NCI-H460 (cell line): ENCODE results near the gene SUV39H2. TPM values are rescaled to one million over a fixed set of nuclear protein-coding genes. Genes with fewer than 3 reads are reported as not detected.
"Not testable (repeated sequence)": the region's sequence is repeated elsewhere in the genome, so short reads cannot be mapped to it uniquely, and the experiment has no call there.

Experiments
- DNase-seq: peaks from one replicate; pipeline ENCODE4 v3.0.0-alpha.2; 2016; ENCODE audit warnings: low read depth; ENCODE audit errors: extremely low read depth
- total RNA-seq: library from RNA; depleted of rRNA; stranded (reverse); fragments of >200 nt; shearing (Covaris generic); gene quantifications from 2 replicates; pipeline ENCODE4 v1.2.3, GENCODE V29; 2014; rRNA removed

The SUV39H2 gene
- total RNA-seq, 1 experiment from 2014 or later: 16.3 TPM

GRCh38 chr10:14926061-14926470 is 47.4 kb downstream of the SUV39H2 start:
- DNase-seq: no peak

GRCh38 chr10:14926722-14927416 is 48.2 kb downstream of the SUV39H2 start:
- no peak for DNase-seq

- no peak for DNase-seq
These were observed 51.9 kb downstream of the SUV39H2 start for GRCh38 chr10:14930610-14931009.

- DNase-seq: no peak
These were observed 57.9 kb downstream of the SUV39H2 start for GRCh38 chr10:14936584-14936983.

- not testable (repeated sequence) for DNase-seq
These were observed 60.3 kb downstream of the SUV39H2 start for GRCh38 chr10:14938971-14939370.

- not testable (repeated sequence) for DNase-seq
These were observed 63.7 kb downstream of the SUV39H2 start for GRCh38 chr10:14942147-14942949.

GRCh38 chr10:14942950-14943338 is 64.3 kb downstream of the SUV39H2 start:
- DNase-seq: not testable (repeated sequence)

GRCh38 chr10:14945108-14945507 is 66.4 kb downstream of the SUV39H2 start:
- DNase-seq: no peak

- DNase-seq: no peak
These were observed 68.6 kb downstream of the SUV39H2 start for GRCh38 chr10:14947268-14947667.

- DNase-seq: no peak
These were observed 70.6 kb downstream of the SUV39H2 start for GRCh38 chr10:14949291-14949690.

GRCh38 chr10:14952851-14953423 is 74.3 kb downstream of the SUV39H2 start:
- no peak for DNase-seq

- no peak for DNase-seq
These were observed 74.8 kb downstream of the SUV39H2 start for GRCh38 chr10:14953424-14954000.

Other genes with a start within 250 kb of the SUV39H2 start
- gene FAM107B, start 104.0 kb upstream of the SUV39H2 start, total RNA-seq: 31.8 and 36.5 TPM in 2 replicates
- gene CDNF, start 40.8 kb upstream of the SUV39H2 start, total RNA-seq: 0.69 TPM in 1 of 2 replicates, not detected in the other
- gene HSPA14, start 40.6 kb upstream of the SUV39H2 start, total RNA-seq: 19.1 and 20.6 TPM in 2 replicates
- gene MSANTD7, start 40.6 kb upstream of the SUV39H2 start, total RNA-seq: 12.6 and 13.3 TPM in 2 replicates
- 7.3 and 8.0 TPM in 2 replicates for gene DCLRE1C, start 75.2 kb downstream of the SUV39H2 start, total RNA-seq
- not detected in 2 replicates for gene MEIG1, start 80.5 kb downstream of the SUV39H2 start, total RNA-seq
- 0.40 and 1.5 TPM in 2 replicates for gene OLAH, start 165.1 kb downstream of the SUV39H2 start, total RNA-seq
- 2.0 and 2.2 TPM in 2 replicates for gene ACBD7, start 209.9 kb downstream of the SUV39H2 start, total RNA-seq
- gene RPP38, start 218.5 kb downstream of the SUV39H2 start, total RNA-seq: 19.7 and 21.1 TPM in 2 replicates